SKM-1 (cell line): ENCODE measurements around the gene SNAP47.

Experiments used
- DNase-seq: peaks from one replicate; lab custom pipeline; 2025; ENCODE audit not compliant: unreplicated experiment; lab: John Stamatoyannopoulos, UW

Gene SNAP47

DNA sequence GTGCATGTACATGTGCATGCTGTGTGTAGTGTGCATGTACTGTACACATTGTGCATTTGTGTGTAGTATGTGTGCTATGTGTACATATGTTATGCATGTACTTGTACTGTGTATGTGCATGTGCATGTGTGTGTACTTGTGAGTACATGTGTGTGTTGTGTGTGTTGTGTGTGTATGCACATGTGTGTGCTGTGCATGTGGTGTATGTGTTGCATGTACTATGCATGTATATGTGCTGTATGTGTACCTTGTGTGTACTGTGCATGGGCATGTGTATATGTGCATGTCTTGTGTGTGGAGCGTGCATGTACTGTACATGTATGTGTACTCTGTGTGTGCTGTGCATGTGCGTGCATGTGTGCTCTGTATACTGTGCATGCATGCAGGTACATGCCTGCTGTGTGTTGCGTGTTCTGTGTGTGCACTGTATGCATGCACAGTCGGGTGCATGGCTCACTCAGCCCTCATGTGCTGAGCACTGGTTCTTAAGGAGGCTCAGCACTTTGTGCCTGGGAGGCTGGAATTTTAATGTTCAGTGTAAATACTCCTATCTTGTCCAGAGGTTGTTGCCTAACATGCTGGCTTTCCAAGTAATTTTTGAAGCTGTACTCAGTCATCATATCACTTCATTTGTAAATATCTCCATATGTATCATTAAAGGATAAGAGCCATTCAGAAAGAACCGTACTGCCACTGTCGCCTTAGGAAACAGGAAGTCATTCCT, 32.3 kb downstream of the SNAP47 start:
- no peak for DNase-seq

DNA sequence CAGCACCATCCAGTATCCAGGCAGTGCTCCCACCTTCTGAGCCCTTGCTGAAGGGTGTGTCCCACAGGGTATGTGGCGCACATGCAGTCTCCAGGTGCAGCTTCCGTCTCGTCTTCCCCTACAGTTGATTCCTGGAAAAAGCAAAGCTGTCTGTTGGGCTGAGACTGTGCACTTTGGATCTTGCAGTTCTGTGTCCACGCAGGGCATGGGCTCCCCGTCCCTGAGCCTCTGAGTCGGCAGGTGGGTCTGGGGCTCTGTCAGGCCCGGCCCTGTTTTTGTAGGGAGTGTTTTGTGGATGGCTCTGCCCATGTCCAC, 32.8 kb downstream of the SNAP47 start:
- DNase-seq = no peak

DNA sequence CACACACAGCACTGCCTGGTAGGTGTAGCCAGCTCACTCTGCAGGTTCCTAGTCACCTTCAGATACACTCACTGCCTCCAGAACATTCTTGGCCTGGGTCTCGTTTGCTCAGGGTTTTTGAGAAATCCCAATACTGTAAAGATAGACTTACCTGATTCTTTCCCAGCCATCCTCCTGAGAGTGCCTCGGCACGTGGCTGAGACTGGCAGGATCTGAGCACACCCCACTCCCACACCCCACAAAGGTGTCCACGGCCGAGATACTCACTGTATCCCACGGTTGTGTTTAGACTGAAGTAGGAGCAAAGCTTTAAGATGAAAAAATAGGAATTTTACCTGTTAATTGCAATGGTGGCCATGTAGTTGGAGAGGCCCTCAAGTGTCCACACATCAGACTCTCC, 33.4 kb downstream of the SNAP47 start:
- DNase-seq = no peak

DNA sequence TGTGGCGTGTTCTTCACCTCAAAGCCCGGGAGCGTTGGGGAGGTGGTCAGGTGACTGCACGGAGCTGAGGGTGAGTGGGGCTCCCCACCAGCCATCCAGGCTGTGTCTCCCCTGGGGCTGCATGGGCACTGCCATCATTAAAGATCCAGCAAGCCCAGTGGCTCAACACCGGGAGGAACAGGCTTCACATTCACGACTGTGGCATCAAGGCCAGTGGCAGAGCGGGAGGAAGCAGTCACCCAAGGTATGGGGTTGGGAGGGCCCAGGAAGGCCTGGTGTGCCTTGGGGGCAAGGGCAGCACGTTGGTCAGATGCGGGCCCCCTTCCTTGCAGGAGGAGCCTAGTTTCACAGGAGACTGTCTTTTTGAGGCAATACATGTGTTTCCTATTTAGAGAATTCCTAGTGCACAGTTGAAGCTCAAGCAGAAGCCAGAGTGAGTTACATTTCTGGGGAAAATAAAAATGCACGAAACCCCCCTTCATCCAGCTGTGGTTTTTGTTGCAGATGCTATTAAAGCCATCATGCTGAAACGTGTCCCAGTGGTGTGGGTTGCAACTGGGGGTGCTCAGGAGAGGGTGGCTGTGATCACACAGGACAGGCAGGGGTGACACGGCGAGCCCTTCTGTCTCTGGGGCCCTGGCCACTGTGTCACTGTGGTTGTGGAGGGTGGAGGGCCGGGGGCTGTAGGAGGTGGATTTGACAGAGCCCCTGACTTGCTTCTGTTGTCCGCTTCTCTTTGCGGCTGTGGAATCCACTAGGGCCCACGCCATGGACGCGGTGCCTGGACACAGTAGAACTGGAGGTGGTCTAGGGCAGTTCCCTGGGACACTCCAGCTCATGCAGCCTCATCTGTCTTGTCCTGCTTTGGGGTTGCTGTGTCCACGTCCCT, 34.1 kb downstream of the SNAP47 start:
- no peak for DNase-seq

DNA sequence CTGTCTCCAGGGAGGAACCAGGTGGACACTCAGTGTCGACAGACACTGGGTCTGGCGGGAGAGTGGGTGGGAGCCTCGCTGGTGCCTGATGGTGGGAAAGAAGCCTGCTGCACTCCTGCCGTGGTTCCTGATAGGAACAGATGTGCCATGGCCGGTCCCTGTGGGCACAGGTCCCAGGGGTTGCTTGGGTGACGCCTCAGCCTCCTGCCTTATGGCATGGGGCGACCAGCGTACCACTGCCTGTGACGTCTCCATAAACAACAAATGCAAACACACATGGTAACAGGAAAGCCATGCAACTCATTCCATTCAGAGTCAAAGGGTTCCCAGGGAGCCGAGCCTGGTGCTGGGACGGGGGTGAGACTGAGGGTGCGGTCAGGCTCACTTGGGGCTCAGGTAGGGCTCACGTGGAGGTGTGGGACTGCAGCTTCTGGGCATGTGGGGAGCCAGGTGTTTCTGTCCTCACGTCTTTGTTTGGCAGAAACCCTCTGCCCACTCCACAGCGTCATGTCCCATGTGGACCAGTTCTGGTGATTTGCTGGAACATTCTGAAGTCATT, 34.8 kb downstream of the SNAP47 start:
- no peak for DNase-seq

DNA sequence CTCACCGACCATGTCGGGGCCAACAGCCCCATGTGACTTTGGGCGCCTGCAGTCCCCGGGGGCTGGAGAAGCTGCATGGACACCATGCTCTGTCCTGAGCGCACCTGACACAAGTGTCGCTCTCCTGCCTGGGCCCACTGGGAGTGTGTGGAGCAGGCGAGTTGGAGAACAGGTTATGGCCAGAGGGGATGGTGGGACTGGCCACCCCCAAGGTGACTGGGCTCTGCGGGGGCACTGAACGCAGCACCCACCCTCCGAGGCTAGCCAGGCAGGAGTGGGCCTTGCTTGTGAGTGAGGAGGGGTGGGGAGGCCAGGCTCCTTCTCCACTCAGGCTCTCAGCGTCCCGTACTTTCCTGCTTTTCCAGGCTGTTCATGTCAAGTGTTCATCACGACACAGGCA, 35.6 kb downstream of the SNAP47 start:
- no peak for DNase-seq

DNA sequence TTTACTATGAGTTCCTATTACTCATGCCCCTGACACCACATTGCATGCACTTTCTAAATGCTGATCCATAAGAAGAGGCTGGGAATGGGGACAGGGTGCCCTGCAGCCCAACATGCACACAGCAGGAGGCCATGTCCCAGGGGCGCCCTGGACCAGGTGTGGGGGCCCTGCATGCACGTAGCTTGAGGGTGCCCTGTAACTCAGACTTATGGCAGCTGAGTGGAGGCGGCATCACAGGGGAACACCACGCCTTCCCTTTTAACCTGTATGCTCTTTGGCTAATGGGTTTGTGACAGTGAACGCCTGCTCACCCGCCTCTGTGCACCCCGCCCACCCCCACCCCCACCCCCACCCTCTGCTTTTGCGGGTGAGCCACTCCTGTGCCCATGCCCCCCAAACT, 36.1 kb downstream of the SNAP47 start:
- DNase-seq = no peak

DNA sequence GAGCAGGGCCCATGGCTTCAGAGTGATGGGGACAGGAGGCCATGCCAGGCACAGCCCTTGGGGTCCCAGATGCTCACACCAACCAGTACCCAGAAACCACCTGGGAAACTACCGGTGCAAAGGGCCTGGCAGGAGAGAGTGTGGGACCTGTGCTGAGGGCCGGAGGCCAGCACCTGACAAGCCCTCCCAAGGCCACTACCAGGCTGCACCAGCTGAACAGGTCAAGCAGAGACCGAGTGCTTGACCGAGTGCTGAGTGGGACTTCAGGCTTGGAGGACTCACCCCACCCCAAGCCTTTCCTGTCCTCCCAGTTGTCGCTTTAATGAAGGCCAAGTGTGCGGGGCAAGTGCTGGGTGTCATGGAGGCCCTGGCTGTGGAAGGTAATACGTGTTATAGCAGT, 36.5 kb downstream of the SNAP47 start:
- DNase-seq = no peak

DNA sequence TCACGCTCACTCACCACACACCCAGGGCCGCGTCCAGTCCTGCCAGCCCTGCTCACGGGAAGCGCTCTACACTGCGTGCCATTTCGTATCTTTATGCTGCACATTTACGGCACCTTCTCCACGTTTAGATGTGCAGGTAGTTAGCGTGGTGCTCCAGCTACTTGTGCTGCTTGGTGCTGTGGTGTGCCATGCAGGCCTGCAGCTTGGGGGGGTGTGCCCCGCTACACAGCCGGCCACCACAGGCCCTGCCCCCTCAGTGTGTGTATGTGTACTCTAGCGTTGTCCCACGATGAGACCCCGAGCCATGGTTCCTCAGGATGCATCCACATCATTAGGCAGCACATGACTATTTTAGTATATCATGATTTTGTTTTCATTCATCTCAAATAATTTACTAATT, 38.3 kb downstream of the SNAP47 start:
- DNase-seq = no peak

DNA sequence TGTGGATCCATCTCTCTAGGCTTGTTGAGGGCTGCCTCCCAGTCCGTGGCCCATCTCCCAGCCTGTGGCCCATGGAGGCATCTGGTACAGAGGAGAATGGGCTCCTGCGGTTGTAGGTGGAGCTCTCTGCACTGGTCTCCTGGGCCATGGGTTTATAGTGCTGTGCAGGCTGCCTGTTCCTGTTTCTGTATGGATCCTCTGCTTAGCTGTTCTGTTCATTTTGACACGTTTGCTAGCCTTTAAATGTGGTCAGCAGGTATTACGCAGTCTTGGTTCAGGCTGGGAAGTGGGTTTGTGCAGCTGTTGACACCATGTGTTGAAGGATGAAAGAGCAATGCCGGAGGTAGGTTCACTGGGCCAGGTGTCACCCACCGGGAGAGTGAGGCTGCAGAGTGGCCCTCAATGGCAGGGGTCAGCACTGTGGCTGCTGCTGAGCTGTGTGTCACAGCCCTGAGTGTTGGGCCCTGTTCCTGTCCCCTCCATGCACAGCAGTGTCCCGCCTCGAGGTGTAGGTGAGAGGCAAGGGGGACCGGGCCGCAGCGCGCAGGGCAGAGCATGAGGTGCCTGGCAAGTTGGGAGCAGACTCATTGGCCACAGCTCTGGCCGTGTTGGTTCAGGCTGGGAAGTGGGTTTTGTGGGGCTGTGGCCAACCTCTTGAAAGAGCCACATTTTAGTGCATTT, 39.0 kb downstream of the SNAP47 start:
- DNase-seq = no peak

DNA sequence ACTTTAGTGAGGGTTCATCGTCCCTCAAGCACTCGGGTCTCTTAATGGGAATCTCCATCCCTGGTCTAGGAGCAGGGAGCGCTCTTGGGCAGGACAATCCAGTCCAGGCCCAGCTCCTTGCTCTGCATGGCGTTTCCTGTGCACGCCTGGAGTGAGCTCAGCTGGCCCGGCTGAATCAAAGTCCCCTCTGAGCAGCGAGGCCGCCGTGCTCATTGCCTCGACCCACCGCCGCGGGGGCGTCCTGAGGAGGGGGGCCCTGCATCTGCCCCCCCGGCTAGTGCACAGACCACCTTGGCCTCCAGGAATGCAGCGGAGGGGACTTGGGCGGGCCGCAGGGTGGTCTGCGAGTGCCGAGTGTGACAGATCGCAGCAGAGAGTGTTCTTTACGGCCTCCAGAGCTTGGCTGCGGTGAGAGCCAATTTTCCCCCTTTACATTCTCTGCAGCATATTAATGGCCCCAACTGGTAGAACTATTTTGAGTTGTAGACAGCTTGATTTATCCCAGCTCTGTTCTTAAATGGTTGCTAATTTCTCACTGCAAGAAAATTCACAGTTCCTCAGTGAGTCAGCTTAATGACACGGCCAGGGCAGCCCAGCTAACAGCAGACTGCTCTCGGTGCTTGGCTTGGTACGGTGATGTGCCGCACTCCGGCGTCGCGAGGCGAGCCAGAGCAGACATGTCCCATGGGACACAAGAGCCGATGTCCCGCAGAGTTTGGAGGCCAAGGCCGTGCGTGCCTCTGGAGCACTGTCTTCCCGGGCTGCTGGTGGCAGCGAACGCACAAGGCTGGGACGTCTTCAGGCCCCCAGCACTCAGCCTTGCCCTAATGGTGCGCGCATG, 39.8 kb downstream of the SNAP47 start:
- no peak for DNase-seq

DNA sequence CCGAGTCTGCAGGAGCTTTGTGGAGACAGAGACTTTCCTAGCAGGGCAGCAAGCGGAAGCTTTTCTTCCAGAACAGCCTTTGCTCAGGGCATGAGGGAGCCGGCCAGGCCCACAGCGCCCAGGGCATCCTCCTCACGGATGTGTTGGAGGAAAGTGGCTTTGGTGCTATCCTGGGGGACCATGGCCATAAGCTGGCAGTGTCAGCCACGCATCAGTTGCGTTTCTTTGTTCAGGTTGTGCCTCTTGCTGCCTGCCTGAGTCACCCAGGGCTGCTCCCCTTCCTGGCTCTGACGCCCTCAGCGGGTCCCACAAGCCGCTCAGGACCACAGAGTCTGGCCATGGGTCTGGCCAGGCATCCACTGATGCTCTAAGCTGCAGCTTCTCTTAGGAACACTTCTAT, 40.6 kb downstream of the SNAP47 start:
- no peak for DNase-seq

DNA sequence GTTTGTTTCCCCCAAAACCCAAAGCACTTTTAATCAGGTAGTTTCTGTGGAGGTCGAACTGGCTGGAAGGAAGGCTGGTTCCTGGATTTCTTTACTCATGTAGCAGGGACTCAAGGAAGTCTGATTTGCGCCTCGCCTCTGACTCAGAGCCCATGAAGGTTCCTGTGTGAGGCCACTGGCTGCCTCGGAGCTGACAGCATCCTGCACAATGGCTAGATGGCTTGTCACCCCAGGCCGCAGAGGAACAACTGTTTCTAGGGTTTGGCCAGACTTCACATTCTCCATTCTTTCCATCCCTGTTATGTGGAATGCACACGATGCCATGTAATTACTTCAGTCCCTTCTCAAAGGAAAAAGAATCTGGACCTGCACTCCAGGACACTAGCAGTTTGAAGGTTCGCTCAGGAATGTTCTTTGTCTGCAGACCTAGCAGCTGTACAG, 41.1 kb downstream of the SNAP47 start:
- DNase-seq = no peak

DNA sequence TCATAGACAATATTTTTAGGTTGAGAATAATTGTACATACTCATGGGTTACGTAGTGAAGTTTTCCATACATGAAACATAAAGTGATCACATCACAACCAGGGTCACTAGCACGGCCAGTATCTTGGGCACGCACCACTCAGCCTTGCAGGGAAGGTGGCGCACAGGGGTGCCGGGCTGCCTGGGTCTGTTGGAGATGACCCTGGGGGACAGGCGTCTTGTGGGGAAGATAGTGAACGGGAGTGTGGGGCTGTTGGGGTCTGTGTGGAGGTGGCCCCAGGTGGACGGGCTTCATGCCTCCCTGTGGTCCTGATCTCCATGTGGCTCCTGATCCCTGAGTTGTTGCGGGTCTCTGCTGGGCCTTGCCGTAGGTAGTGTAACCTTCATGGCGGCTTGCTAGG, 41.9 kb downstream of the SNAP47 start:
- no peak for DNase-seq

DNA sequence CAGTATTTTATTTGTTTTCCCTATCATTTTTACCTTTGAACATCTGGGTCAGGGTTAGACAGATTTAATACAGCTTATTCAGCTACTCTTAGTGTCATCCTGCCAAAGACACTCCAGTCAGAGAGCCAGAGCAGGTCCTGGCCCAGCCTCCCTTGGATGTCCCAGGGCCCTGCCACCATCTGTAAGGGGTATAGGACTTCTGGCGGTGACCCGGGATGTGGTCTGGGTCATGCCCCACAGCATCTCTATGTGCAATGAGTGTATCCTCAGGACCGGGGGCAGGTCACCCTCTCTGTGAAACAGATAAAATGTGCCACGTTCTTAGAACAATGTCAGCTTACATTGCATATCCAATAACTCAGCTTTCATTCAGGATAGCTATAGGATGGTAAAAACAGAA, 42.4 kb downstream of the SNAP47 start:
- no peak for DNase-seq

DNA sequence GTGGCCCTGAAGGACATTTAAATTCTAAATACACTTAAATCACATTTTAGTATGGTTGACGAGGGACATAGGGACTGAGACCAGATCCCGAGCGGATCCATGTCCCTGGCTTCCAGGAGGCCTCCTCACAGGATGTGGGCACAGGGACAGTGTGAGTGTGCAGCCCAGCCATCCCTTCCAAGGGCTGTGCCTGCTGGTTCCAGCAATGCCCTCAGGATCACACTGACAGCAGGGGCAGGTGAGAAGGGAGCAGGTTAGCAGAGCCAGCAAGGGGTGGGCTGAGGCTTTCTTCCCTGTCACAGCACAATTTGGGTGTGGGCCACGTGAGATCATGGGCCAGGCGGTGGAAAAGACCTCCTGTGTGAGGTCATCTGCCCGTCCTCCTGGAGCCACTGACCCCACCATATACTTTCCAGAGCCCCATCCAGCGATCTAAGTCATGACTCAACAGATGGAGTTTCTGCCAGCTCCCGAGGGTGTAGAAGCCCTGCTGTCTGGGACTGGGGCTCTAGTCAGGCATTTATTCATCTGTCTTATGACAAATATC, 43.2 kb downstream of the SNAP47 start:
- no peak for DNase-seq

DNA sequence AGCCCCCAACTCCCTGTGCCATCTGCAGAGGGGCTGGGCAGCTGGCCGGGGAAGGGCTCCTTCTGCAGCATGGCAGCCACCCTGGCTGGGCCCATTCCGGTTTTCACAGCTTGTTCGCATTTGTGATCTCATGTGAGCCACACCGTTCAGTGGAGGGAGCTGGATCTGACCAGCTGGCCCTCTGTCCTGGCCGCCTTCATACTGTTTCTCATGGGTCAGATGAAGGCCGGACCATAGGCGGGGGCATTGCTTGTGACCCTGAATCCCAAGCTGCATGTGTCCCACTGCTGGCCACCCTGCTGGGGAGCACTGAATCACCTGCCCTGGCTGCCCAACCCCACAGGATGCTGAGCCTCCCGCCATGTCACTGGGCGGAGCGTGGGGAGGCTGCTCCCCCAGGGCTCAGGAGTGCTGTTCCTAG, 43.8 kb downstream of the SNAP47 start:
- DNase-seq = no peak

DNA sequence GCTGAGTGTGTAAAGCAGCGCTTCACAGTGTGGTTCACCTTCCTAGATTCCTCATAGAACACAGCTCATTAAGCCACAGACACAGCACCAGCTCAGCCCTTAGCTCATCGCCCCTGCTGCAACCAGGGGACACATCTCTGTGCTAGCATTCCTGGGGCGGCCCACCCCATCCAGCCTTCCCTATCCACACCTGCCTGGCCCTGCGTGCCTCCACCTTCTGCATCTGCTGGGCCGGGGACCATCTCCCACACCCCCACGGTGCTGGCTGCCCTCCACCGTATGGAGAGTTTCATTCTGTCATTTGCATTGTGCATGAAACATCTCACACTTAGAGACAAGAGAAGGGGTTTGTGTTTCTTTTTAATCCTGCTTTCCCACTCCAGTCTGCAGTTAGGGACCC, 44.5 kb downstream of the SNAP47 start:
- DNase-seq = no peak

DNA sequence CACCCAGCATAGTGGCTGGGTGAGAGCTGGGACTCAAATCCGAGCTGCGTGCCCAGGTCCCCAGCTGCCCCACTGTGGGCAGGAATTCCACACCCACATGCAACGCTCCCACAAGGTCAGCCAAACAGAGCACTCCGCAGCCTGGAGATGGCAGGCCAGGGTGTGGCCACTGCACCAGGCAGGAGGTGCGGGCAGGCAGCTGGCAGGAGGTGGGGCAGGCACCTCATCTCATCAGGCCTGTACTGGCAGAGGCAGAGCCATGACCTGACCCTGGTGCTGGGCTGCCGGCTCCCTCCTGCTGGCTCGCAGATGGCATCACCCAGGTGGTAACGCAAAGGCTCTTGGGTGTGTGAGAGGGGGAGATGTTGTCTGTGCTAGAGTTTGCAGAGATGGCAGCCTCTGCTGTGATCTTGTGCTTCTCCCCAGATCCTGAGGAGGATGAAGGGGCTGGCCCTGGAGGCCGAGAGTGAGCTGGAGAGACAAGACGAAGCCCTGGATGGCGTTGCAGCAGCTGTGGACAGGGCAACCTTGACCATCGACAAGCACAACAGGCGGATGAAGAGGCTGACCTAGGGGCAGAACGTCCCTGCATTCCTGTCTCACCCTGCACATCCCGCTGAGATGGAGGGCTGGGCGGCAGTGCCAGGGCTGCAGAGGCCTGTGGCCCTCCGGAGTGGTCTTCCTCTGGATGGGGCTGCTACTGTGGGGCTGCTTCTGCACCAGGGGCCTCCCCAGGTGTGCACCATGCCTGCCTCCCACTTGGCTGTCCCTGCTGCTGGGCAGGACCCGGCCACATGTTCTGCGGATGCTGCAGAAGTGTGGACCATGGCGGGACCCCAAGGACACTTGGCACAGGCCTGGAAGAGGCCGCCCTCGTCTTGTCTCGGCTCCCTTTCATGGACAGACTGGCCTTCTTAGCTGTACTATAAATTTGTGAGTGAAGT, 45.1 kb downstream of the SNAP47 start:
- DNase-seq = no peak
